ENCODE data around the gene SOWAHA. TPM values are rescaled to one million over a fixed set of nuclear protein-coding genes. Genes with fewer than 3 reads are reported as not detected.

SOWAHA gene
- polyA plus RNA-seq, 3 donors = not detected

GRCh38 chr5:132814503-132815294, 1.6 kb downstream of the SOWAHA start:
- H3K4me2 ChIP-seq (replicated peaks; ENCODE audit: extremely low read depth, low read length, poor library complexity, severe bottlenecking) = peak overlapping the region; percentile 57
- Mint-ChIP-seq H3K36me3 (peaks cover 6 to 14% of the 10 kb centered on the region in 2 donors), H3K4me3 (peak overlapping the region; percentile 16 to 87), H3K4me1 (peaks cover 20% of the 10 kb centered on the region), H3K27ac (no peak overlapping the region), H3K27me3 (ENCODE audit: low read depth in 3 of 3) (peaks cover 71 to 75% (median 72%) of the 10 kb centered on the region in 3 donors), H3K9me3 (peaks cover 0 to 26% (median 12%) of the 10 kb centered on the region in 7 donors)
- peaks cover 4 to 19% of the 10 kb centered on the region in 2 donors for H3K9me3 ChIP-seq (replicated peaks in 1 of 2; ENCODE audit: control insufficient read depth in 1 of 2, insufficient read depth in 1 of 2, low read length in 2 of 2)
- no peaks in the 10 kb centered on the region for H4K20me1 ChIP-seq (ENCODE audit: insufficient read depth, low read length)
- peak overlapping the region; percentile 51 for H2AFZ ChIP-seq (ENCODE audit: insufficient read depth, low read depth, low read length, poor library complexity, severe bottlenecking)
- WGBS (ENCODE audit: insufficient coverage) = 65% methylated on average over 79 of the region's 81 CpGs
- intact Hi-C loops (cut with micrococcal nuclease) = loop anchor here in 1 of 2 donors (10.0 kb wide), 1 partner anchor 310 kb away; no protein-coding TSS in a partner anchor
- no peak for TF ChIP-seq CTCF (IDR thresholded peaks at IDR 0.05)
- no peaks in the 10 kb centered on the region for H3K36me3 ChIP-seq (replicated peaks in 1 of 2; ENCODE audit: control insufficient read depth in 1 of 2, insufficient read depth in 2 of 2, low read length in 2 of 2)
- DNase-seq = no peak
- peaks cover 5 to 27% of the 10 kb centered on the region in 2 donors for H3K4me1 ChIP-seq (ENCODE audit: control insufficient read depth in 1 of 2, insufficient read depth in 2 of 2, low read length in 2 of 2)
- peaks cover 49 to 82% of the 10 kb centered on the region in 2 donors for H3K27me3 ChIP-seq (ENCODE audit: control insufficient read depth in 2 of 2, insufficient read depth in 2 of 2, low read length in 2 of 2)
- H3K27ac ChIP-seq (ENCODE audit: low read depth in 1 of 2, low read length in 2 of 2) = no peak overlapping the region
- no peak overlapping the region for H3K9ac ChIP-seq (ENCODE audit: insufficient read depth, low read length, poor library complexity, severe bottlenecking)
- H3K4me3 ChIP-seq (replicated peaks in 1 of 3; ENCODE audit: low read depth in 2 of 3, low read length in 3 of 3) = no peak overlapping the region
- no peaks in the 10 kb centered on the region for H3K79me2 ChIP-seq (ENCODE audit: insufficient read depth, low read length)

- intact Hi-C loops (cut with micrococcal nuclease) = loop anchor here in 1 of 2 donors (10.0 kb wide), 1 partner anchor 311 kb away; no protein-coding TSS in a partner anchor
- Histone ChIP-seq H4K20me1 (ENCODE audit: insufficient read depth, low read length) (no peaks in the 10 kb centered on the region), H3K4me1 (ENCODE audit: control insufficient read depth in 1 of 2, insufficient read depth in 2 of 2, low read length in 2 of 2) (peaks cover 8 to 34% of the 10 kb centered on the region in 2 donors), H3K27me3 (ENCODE audit: control insufficient read depth in 2 of 2, insufficient read depth in 2 of 2, low read length in 2 of 2) (peaks cover 51 to 82% of the 10 kb centered on the region in 2 donors), H3K4me3 (replicated peaks in 1 of 3; ENCODE audit: low read depth in 2 of 3, low read length in 3 of 3) (no peak overlapping the region), H3K79me2 (ENCODE audit: insufficient read depth, low read length) (no peaks in the 10 kb centered on the region), H3K4me2 (replicated peaks; ENCODE audit: extremely low read depth, low read length, poor library complexity, severe bottlenecking) (no peak overlapping the region), H3K9ac (ENCODE audit: insufficient read depth, low read length, poor library complexity, severe bottlenecking) (no peak overlapping the region), H3K36me3 (replicated peaks in 1 of 2; ENCODE audit: control insufficient read depth in 1 of 2, insufficient read depth in 2 of 2, low read length in 2 of 2) (no peaks in the 10 kb centered on the region), H3K27ac (ENCODE audit: low read depth in 1 of 2, low read length in 2 of 2) (no peak overlapping the region), H3K9me3 (replicated peaks in 1 of 2; ENCODE audit: control insufficient read depth in 1 of 2, insufficient read depth in 1 of 2, low read length in 2 of 2) (peaks cover 4 to 19% of the 10 kb centered on the region in 2 donors), H2AFZ (ENCODE audit: insufficient read depth, low read depth, low read length, poor library complexity, severe bottlenecking) (no peak overlapping the region)
- no peak overlapping the region for H3K27ac Mint-ChIP-seq
- no peak for DNase-seq
- H3K36me3 Mint-ChIP-seq = peaks cover 6 to 14% of the 10 kb centered on the region in 2 donors
- TF ChIP-seq CTCF (IDR thresholded peaks at IDR 0.05) = no peak
- H3K9me3 Mint-ChIP-seq = peaks cover 0 to 28% (median 12%) of the 10 kb centered on the region in 7 donors
- peaks cover 26% of the 10 kb centered on the region for H3K4me1 Mint-ChIP-seq
- H3K4me3 Mint-ChIP-seq = peak overlapping the region in 1 of 2 donors; percentile 87
- H3K27me3 Mint-ChIP-seq (ENCODE audit: low read depth in 3 of 3) = peaks cover 72 to 76% (median 73%) of the 10 kb centered on the region in 3 donors
- WGBS (ENCODE audit: insufficient coverage) = no CpG with 5 or more reads among the region's 1 CpG
Measured at GRCh38 chr5:132815454-132815853, 2.4 kb downstream of the SOWAHA start.

Data from CD14-positive monocyte (primary cell).